NCI-H146 treated with DMSO at 0.1 percent for 48 hours (cell line): ENCODE data around the gene TMEM184B.

ENCODE experiments used
- DNase-seq: peaks from one replicate; lab custom pipeline; 2025; ENCODE audit not compliant: unreplicated experiment; lab: John Stamatoyannopoulos, UW

TMEM184B gene

GRCh38 chr22:38272373-38273134 lies at the start of gene TMEM184B:
Gene TMEM184B, minus strand, starts transcription at chr22:38273010. Its CDS starts 25,049 bp downstream, at chr22:38247961.
- DNase-seq: peak; percentile 9

GRCh38 chr22:38320605-38321402 lies 48.0 kb upstream of the TMEM184B start:
- DNase-seq: no peak

GRCh38 chr22:38318792-38319773 lies 46.3 kb upstream of the TMEM184B start:
- DNase-seq: no peak

GRCh38 chr22:38317995-38318715 lies 45.3 kb upstream of the TMEM184B start:
- peak; percentile 79 for DNase-seq

GRCh38 chr22:38317122-38317994 lies 44.5 kb upstream of the TMEM184B start, which contains the start of gene CSNK1E:
Gene CSNK1E, minus strand, starts transcription at chr22:38317433. Its CDS starts 3,276 bp downstream, at chr22:38314157.
- DNase-seq: peak; percentile 9

- DNase-seq: no peak
Observed at GRCh38 chr22:38316364-38317121, 43.7 kb upstream of the TMEM184B start.

- DNase-seq: no peak
Observed at GRCh38 chr22:38315823-38316363, 43.1 kb upstream of the TMEM184B start.

GRCh38 chr22:38314933-38315822 lies 42.4 kb upstream of the TMEM184B start:
- DNase-seq: no peak

- DNase-seq: no peak
Observed at GRCh38 chr22:38314051-38314932, 41.5 kb upstream of the TMEM184B start.

GRCh38 chr22:38313384-38313955 lies 40.7 kb upstream of the TMEM184B start:
- DNase-seq: no peak

GRCh38 chr22:38312261-38312800 lies 39.5 kb upstream of the TMEM184B start:
- no peak for DNase-seq

GRCh38 chr22:38311323-38311620 lies 38.5 kb upstream of the TMEM184B start:
- no peak for DNase-seq

- DNase-seq: no peak
Observed at GRCh38 chr22:38310518-38311322, 37.9 kb upstream of the TMEM184B start.

- DNase-seq: no peak
Observed at GRCh38 chr22:38309614-38310517, 37.1 kb upstream of the TMEM184B start.
